ENCODE results near the gene GORASP2. TPM values are rescaled to one million over a fixed set of nuclear protein-coding genes. Genes with fewer than 3 reads are reported as not detected.

The GORASP2 gene
- total RNA-seq, 1 experiment from 2014 or later, result 67.3 TPM

GRCh38 chr2:171008550-171009205, 79.6 kb downstream of the GORASP2 start:
- CTCF ChIA-PET, result no interaction called here
- no peaks in the 10 kb centered on the region for H4K20me1 ChIP-seq (ENCODE audit: low read length)

GRCh38 chr2:171009386-171009785, 80.3 kb downstream of the GORASP2 start:
- no TSS peak for BruUV-seq (replicated peaks)
- ChIA-PET CTCF (no interaction called here), POLR2A (ENCODE audit: unreplicated experiment) (no interaction called here)
- Histone ChIP-seq H4K20me1 (ENCODE audit: low read length) (no peaks in the 10 kb centered on the region), H3F3A (ENCODE audit: low read length, unreplicated experiment) (no peaks in the 10 kb centered on the region), H3K79me2 (ENCODE audit: low read length) (no peaks in the 10 kb centered on the region), H3K9me2 (replicated peaks; ENCODE audit: low read length) (no peaks in the 10 kb centered on the region), H3K4me3 (ENCODE audit: low read length) (no peak overlapping the region), H3K36me3 (ENCODE audit: low read depth, low read length) (peaks cover 31% of the 10 kb centered on the region), H3K27me3 (ENCODE audit: low read length) (no peaks in the 10 kb centered on the region), H3K4me2 (ENCODE audit: low read length) (no peak overlapping the region), H3K9me3 (ENCODE audit: low read length) (no peaks in the 10 kb centered on the region), H3K9ac (ENCODE audit: low read length) (no peak overlapping the region), H2AFZ (ENCODE audit: low read length) (no peak overlapping the region), H3K27ac (ENCODE audit: low read length) (no peak overlapping the region), H3K4me1 (ENCODE audit: insufficient read depth, low read length) (no peaks in the 10 kb centered on the region)
- DNase-seq, result no peak
- TF ChIP-seq EZH2 (IDR thresholded peaks at IDR 0.05; ENCODE audit: low read length, unreplicated experiment), result no peak
- TF ChIP-seq EZH2phosphoT487 (IDR thresholded peaks at IDR 0.05; ENCODE audit: borderline replicate concordance, low read length), result no peak
- TF ChIP-seq CTCF (conservative IDR thresholded peaks at IDR 0.05; ENCODE audit: low read depth, low read length), result no peak
- intact Hi-C loops (cut with micrococcal nuclease), result no loop called here
- no peak for ATAC-seq

More at GRCh38 chr2:171008550-171009205, 79.6 kb downstream of the GORASP2 start:
- no peaks in the 10 kb centered on the region for H3K79me2 ChIP-seq (ENCODE audit: low read length)
- DNase-seq (no peak), ATAC-seq (no peak)
- H3F3A ChIP-seq (ENCODE audit: low read length, unreplicated experiment), result no peaks in the 10 kb centered on the region
- POLR2A ChIA-PET (ENCODE audit: unreplicated experiment), result no interaction called here
- no peak overlapping the region for H3K9ac ChIP-seq (ENCODE audit: low read length)
- H3K4me1 ChIP-seq (ENCODE audit: insufficient read depth, low read length), result no peaks in the 10 kb centered on the region
- no peaks in the 10 kb centered on the region for H3K9me3 ChIP-seq (ENCODE audit: low read length)
- intact Hi-C loops (cut with micrococcal nuclease), result no loop called here
- no TSS peak for BruUV-seq (replicated peaks)
- H3K4me3 ChIP-seq (ENCODE audit: low read length), result no peak overlapping the region
- H3K4me2 ChIP-seq (ENCODE audit: low read length), result no peak overlapping the region
- TF ChIP-seq CTCF (conservative IDR thresholded peaks at IDR 0.05; ENCODE audit: low read depth, low read length) (no peak), EZH2phosphoT487 (IDR thresholded peaks at IDR 0.05; ENCODE audit: borderline replicate concordance, low read length) (no peak), EZH2 (IDR thresholded peaks at IDR 0.05; ENCODE audit: low read length, unreplicated experiment) (no peak)
- H2AFZ ChIP-seq (ENCODE audit: low read length), result no peak overlapping the region
- peaks cover 32% of the 10 kb centered on the region for H3K36me3 ChIP-seq (ENCODE audit: low read depth, low read length)
- no peaks in the 10 kb centered on the region for H3K9me2 ChIP-seq (replicated peaks; ENCODE audit: low read length)
- no peak overlapping the region for H3K27ac ChIP-seq (ENCODE audit: low read length)
- no peaks in the 10 kb centered on the region for H3K27me3 ChIP-seq (ENCODE audit: low read length)

- Histone ChIP-seq H3K79me2 (ENCODE audit: low read length) (no peaks in the 10 kb centered on the region), H3F3A (ENCODE audit: low read length, unreplicated experiment) (no peaks in the 10 kb centered on the region), H3K9ac (ENCODE audit: low read length) (no peak overlapping the region), H3K4me1 (ENCODE audit: insufficient read depth, low read length) (no peaks in the 10 kb centered on the region), H3K36me3 (ENCODE audit: low read depth, low read length) (peaks cover 26% of the 10 kb centered on the region), H3K4me2 (ENCODE audit: low read length) (no peak overlapping the region), H3K27me3 (ENCODE audit: low read length) (no peaks in the 10 kb centered on the region), H3K9me3 (ENCODE audit: low read length) (no peaks in the 10 kb centered on the region), H4K20me1 (ENCODE audit: low read length) (no peaks in the 10 kb centered on the region), H3K4me3 (ENCODE audit: low read length) (no peak overlapping the region), H3K9me2 (replicated peaks; ENCODE audit: low read length) (no peaks in the 10 kb centered on the region), H2AFZ (ENCODE audit: low read length) (no peak overlapping the region), H3K27ac (ENCODE audit: low read length) (no peak overlapping the region)
- ATAC-seq (no peak), DNase-seq (no peak)
- ChIA-PET CTCF (no interaction called here), POLR2A (ENCODE audit: unreplicated experiment) (no interaction called here)
- intact Hi-C loops (cut with micrococcal nuclease), result no loop called here
- BruUV-seq (replicated peaks), result no TSS peak
- TF ChIP-seq EZH2phosphoT487 (IDR thresholded peaks at IDR 0.05; ENCODE audit: borderline replicate concordance, low read length), result no peak
- no peak for TF ChIP-seq EZH2 (IDR thresholded peaks at IDR 0.05; ENCODE audit: low read length, unreplicated experiment)
- TF ChIP-seq CTCF (conservative IDR thresholded peaks at IDR 0.05; ENCODE audit: low read depth, low read length), result no peak
Measured at GRCh38 chr2:171013851-171014250, 84.8 kb downstream of the GORASP2 start.

All from PC-3 (cell line).